GM23338 (cell line): ENCODE data around the gene G6PC2. TPM values are rescaled to one million over a fixed set of nuclear protein-coding genes. Genes with fewer than 3 reads are reported as not detected.

Experiments
- ATAC-seq: fragments of 200-7000 bp; cut with Tn5 transposase; 3 replicates; pipeline ENCODE4 v1.9.1; 2020
- DNase-seq: peaks from one replicate; pipeline ENCODE4 v3.0.0-alpha.2; 2015; ENCODE audit warnings: low spot score
- H2AFZ ChIP-seq: fragments of 200-600 bp; sonication (generic); 2 replicates; pipeline ENCODE4 v1.8.0; 2016; ENCODE audit warnings: antibody characterized with exemption, mild to moderate bottlenecking, moderate library complexity
- H3F3A ChIP-seq: fragments of 200-600 bp; sonication (generic); replicated peaks from 2 replicates; pipeline ENCODE4 v1.8.0; 2017; ENCODE audit warnings: antibody characterized with exemption, mixed run types, low read depth
- H3K27ac ChIP-seq: fragments of 200-600 bp; sonication (generic); 2 replicates; pipeline ENCODE4 v1.6.1; 2016; ENCODE audit warnings: low read depth
- H3K27me3 ChIP-seq: fragments of 200-600 bp; sonication (generic); 2 replicates; pipeline ENCODE4 v1.8.0; 2016; ENCODE audit warnings: mild to moderate bottlenecking, mixed run types, moderate library complexity; ENCODE audit not compliant: insufficient read depth
- H3K36me3 ChIP-seq: fragments of 200-600 bp; sonication (generic); 2 replicates; pipeline ENCODE4 v1.8.0; 2016; ENCODE audit warnings: mild to moderate bottlenecking; ENCODE audit not compliant: insufficient read depth
- H3K4me1 ChIP-seq: fragments of 200-600 bp; sonication (generic); 2 replicates; pipeline ENCODE4 v1.8.0; 2016; ENCODE audit warnings: mild to moderate bottlenecking, moderate library complexity; ENCODE audit not compliant: insufficient read depth
- H3K4me2 ChIP-seq: fragments of 200-600 bp; sonication (generic); 2 replicates; pipeline ENCODE4 v1.7.1; 2017; ENCODE audit warnings: mixed run types
- H3K4me3 ChIP-seq: fragments of 200-600 bp; sonication (generic); 2 replicates; pipeline ENCODE4 v1.6.1; 2016; ENCODE audit warnings: mixed run types
- H3K79me2 ChIP-seq: fragments of 200-600 bp; sonication (generic); replicated peaks from 2 replicates; pipeline ENCODE4 v1.8.0; 2017; ENCODE audit warnings: mild to moderate bottlenecking; ENCODE audit not compliant: insufficient read depth
- H3K9me2 ChIP-seq: fragments of 200-600 bp; sonication (generic); 2 replicates; pipeline ENCODE4 v1.8.0; 2017; ENCODE audit not compliant: insufficient read depth
- H4K20me1 ChIP-seq: fragments of 200-600 bp; sonication (generic); replicated peaks from 2 replicates; pipeline ENCODE4 v1.8.0; 2017; ENCODE audit warnings: mild to moderate bottlenecking; ENCODE audit not compliant: insufficient read depth
- H3K27ac Mint-ChIP-seq: 2 replicates; pipeline ENCODE4 v1.8.0; 2020; ENCODE audit warnings: inconsistent platforms, mild to moderate bottlenecking, moderate library complexity, mixed read lengths
- H3K27me3 Mint-ChIP-seq: 3 replicates; pipeline ENCODE4 v1.8.0; 2022; ENCODE audit warnings: low read depth, mild to moderate bottlenecking, moderate library complexity, mixed read lengths, inconsistent platforms; ENCODE audit not compliant: insufficient read depth, poor library complexity
- H3K36me3 Mint-ChIP-seq: 3 replicates; pipeline ENCODE4 v1.8.0; 2021; ENCODE audit warnings: low read depth, mild to moderate bottlenecking, inconsistent platforms, moderate library complexity, mixed read lengths
- H3K4me1 Mint-ChIP-seq: 3 replicates; pipeline ENCODE4 v1.8.0; 2020; ENCODE audit warnings: mild to moderate bottlenecking, inconsistent platforms, mixed read lengths
- H3K4me3 Mint-ChIP-seq: 3 replicates; pipeline ENCODE4 v1.8.0; 2021; ENCODE audit warnings: moderate library complexity, mild to moderate bottlenecking, inconsistent platforms, mixed read lengths
- H3K9me3 Mint-ChIP-seq: 3 replicates; pipeline ENCODE4 v1.8.0; 2020; ENCODE audit warnings: moderate library complexity, mild to moderate bottlenecking, inconsistent platforms, mixed read lengths
- CREB1 ChIP-seq: fragments of 250-450 bp; sonication (Bioruptor Pico); IDR thresholded peaks from 2 replicates; pipeline ENCODE4 v1.5.0; 2020; ENCODE audit warnings: low read depth, mild to moderate bottlenecking, moderate library complexity
- ETS1 ChIP-seq: IDR thresholded peaks from 2 replicates; pipeline ENCODE4 v1.6.1; 2016; ENCODE audit warnings: antibody characterized with exemption
- EZH2phosphoT487 ChIP-seq: fragments of 200-600 bp; sonication (generic); IDR thresholded peaks from one replicate; pipeline ENCODE4 v1.8.1; 2018; ENCODE audit warnings: antibody characterized with exemption; ENCODE audit not compliant: unreplicated experiment
- JUNB ChIP-seq: IDR thresholded peaks from one replicate; pipeline ENCODE4 v1.6.1; 2016; ENCODE audit warnings: antibody characterized with exemption; ENCODE audit not compliant: unreplicated experiment
- NANOG ChIP-seq: IDR thresholded peaks from 2 replicates; pipeline ENCODE4 v1.6.1; 2016; ENCODE audit warnings: antibody characterized with exemption, borderline replicate concordance
- POLR2AphosphoS5 ChIP-seq: IDR thresholded peaks from 2 replicates; pipeline ENCODE4 v1.6.1; 2016; ENCODE audit warnings: antibody characterized with exemption, low read depth
- REST ChIP-seq: IDR thresholded peaks from one replicate; pipeline ENCODE4 v1.6.1; 2018; ENCODE audit warnings: antibody characterized with exemption; ENCODE audit not compliant: unreplicated experiment
- STAT1 ChIP-seq: IDR thresholded peaks from one replicate; pipeline ENCODE4 v1.6.1; 2016; ENCODE audit warnings: antibody characterized with exemption; ENCODE audit not compliant: unreplicated experiment
- ZNF114 ChIP-seq: fragments of 250-450 bp; sonication (Bioruptor Pico); IDR thresholded peaks from 2 replicates; pipeline ENCODE4 v1.5.0; 2020; ENCODE audit warnings: mild to moderate bottlenecking, moderate library complexity
- ZNF331 ChIP-seq: fragments of 250-450 bp; sonication (Bioruptor Pico); IDR thresholded peaks from 2 replicates; pipeline ENCODE4 v1.5.0; 2020; ENCODE audit warnings: low read depth, mild to moderate bottlenecking, moderate library complexity
- ZNF462 ChIP-seq: fragments of 250-450 bp; sonication (Bioruptor Pico); IDR thresholded peaks from 2 replicates; pipeline ENCODE4 v1.5.0; 2020; ENCODE audit warnings: mild to moderate bottlenecking, moderate library complexity
- polyA plus RNA-seq: library from polyadenylated mRNA; unstranded; fragments of >200 nt; fragmentation: Nextera tagmentation; extraction: Ambion mirVana; gene quantifications from 2 replicates; pipeline ENCODE4 v1.2.1, GENCODE V29; 2016
- total RNA-seq: library from RNA; depleted of rRNA; stranded (reverse); fragments of >200 nt; shearing (Covaris generic); gene quantifications from 2 replicates; pipeline ENCODE4 v1.2.3, GENCODE V29; 2014

The G6PC2 gene
- total and polyA plus RNA-seq, 2 experiments from 2014 or later: not detected

- no peak overlapping the region for H3K27ac Mint-ChIP-seq
- no peaks in the 10 kb centered on the region for H4K20me1 ChIP-seq
- H3K9me3 Mint-ChIP-seq: no peaks in the 10 kb centered on the region
- DNase-seq (no peak), ATAC-seq (no peak)
- no peaks in the 10 kb centered on the region for H3K36me3 Mint-ChIP-seq
- no peaks in the 10 kb centered on the region for H3K36me3 ChIP-seq
- H3K9me2 ChIP-seq: no peaks in the 10 kb centered on the region
- H3K27me3 ChIP-seq: no peaks in the 10 kb centered on the region
- no peak overlapping the region for H3K4me3 ChIP-seq
- no peaks in the 10 kb centered on the region for H3F3A ChIP-seq
- no peak for TF ChIP-seq JUNB
- TF ChIP-seq ETS1: no peak
- H3K4me1 ChIP-seq: no peaks in the 10 kb centered on the region
- H3K4me3 Mint-ChIP-seq: no peak overlapping the region
- H3K27ac ChIP-seq: no peak overlapping the region
- H3K4me2 ChIP-seq: no peak overlapping the region
- peaks cover 2% of the 10 kb centered on the region for H3K27me3 Mint-ChIP-seq
- H2AFZ ChIP-seq: no peak overlapping the region
- H3K4me1 Mint-ChIP-seq: peaks cover 2% of the 10 kb centered on the region; the same call in 1 of the 3 replicates
- H3K79me2 ChIP-seq: no peaks in the 10 kb centered on the region
Observed at GRCh38 chr2:168939061-168939460, 38.0 kb downstream of the G6PC2 start.

- Mint-ChIP-seq H3K4me1 (peaks cover 2% of the 10 kb centered on the region; the same call in 1 of the 3 replicates), H3K36me3 (no peaks in the 10 kb centered on the region), H3K9me3 (no peaks in the 10 kb centered on the region), H3K27me3 (peaks cover 2% of the 10 kb centered on the region), H3K27ac (no peak overlapping the region), H3K4me3 (no peak overlapping the region)
- Histone ChIP-seq H3F3A (no peaks in the 10 kb centered on the region), H3K79me2 (no peaks in the 10 kb centered on the region), H3K4me1 (no peaks in the 10 kb centered on the region), H3K4me3 (no peak overlapping the region), H3K27me3 (no peaks in the 10 kb centered on the region), H2AFZ (no peak overlapping the region), H3K27ac (no peak overlapping the region), H3K9me2 (no peaks in the 10 kb centered on the region), H3K4me2 (no peak overlapping the region), H4K20me1 (no peaks in the 10 kb centered on the region), H3K36me3 (no peaks in the 10 kb centered on the region)
- no peak for ATAC-seq
- DNase-seq: no peak
- TF ChIP-seq EZH2phosphoT487 (no peak), STAT1 (no peak), ZNF331 (no peak), NANOG (no peak), ETS1 (no peak), REST (no peak), ZNF114 (no peak), POLR2AphosphoS5 (no peak), ZNF462 (CRISPR knock-in tag) (no peak), CREB1 (CRISPR knock-in tag) (no peak)
Observed at GRCh38 chr2:168939918-168940317, 38.8 kb downstream of the G6PC2 start.
